Activated T-helper 2 cell treated with anti-CD3 and anti-CD28 coated beads, Interferon-gamma antibody, Interleukin-2, Interleukin-4, amounts not matched to agents 10 μg/mL and 5 μg/mL and 100 μg/mL, durations not matched to agents 14 hours and 24 hours and 36 hours (primary cell): ENCODE data around the gene SNRK. TPM values are rescaled to one million over a fixed set of nuclear protein-coding genes. Genes with fewer than 3 reads are reported as not detected.

Experiments used
- DNase-seq: peaks from one replicate; pipeline ENCODE4 v3.0.0; 2021; ENCODE audit warnings: low spot score
- H3K27ac Mint-ChIP-seq: one replicate; pipeline ENCODE4 v1.8.0; 2021; ENCODE audit warnings: mixed read lengths
- H3K27me3 Mint-ChIP-seq: one replicate; pipeline ENCODE4 v1.8.0; 2021; ENCODE audit warnings: low read depth, mixed read lengths
- H3K36me3 Mint-ChIP-seq: one replicate; pipeline ENCODE4 v1.8.0; 2021; ENCODE audit warnings: low read depth, mixed read lengths
- H3K4me1 Mint-ChIP-seq: one replicate; pipeline ENCODE4 v1.8.0; 2021; ENCODE audit warnings: low read depth, mixed read lengths
- H3K4me3 Mint-ChIP-seq: one replicate; pipeline ENCODE4 v1.8.0; 2021; ENCODE audit warnings: low read depth, mild to moderate bottlenecking, moderate library complexity, mixed read lengths
- H3K9me3 Mint-ChIP-seq: one replicate; pipeline ENCODE4 v1.8.0; 2021; ENCODE audit warnings: mixed read lengths
- intact Hi-C: fragments of 100-400 bp; cut with micrococcal nuclease; formaldehyde crosslinking; loops from one replicate; pipeline ENCODE4 v1.15.1; 2023
- total RNA-seq: library from RNA; stranded (reverse); gene quantifications from 2 replicates; pipeline ENCODE4 v1.2.3, GENCODE V29; 2022

SNRK gene
- total RNA-seq, 1 donor from 2014 or later, result 28.7 TPM

- no peaks in the 10 kb centered on the region for H3K9me3 Mint-ChIP-seq
- peaks cover 63% of the 10 kb centered on the region for H3K4me1 Mint-ChIP-seq
- H3K36me3 Mint-ChIP-seq, result peaks cover 24% of the 10 kb centered on the region
- no peak for DNase-seq
- no peaks in the 10 kb centered on the region for H3K27me3 Mint-ChIP-seq
- peak overlapping the region; percentile 18 for H3K27ac Mint-ChIP-seq
- intact Hi-C loops, result loop anchor here (5.0 to 10.0 kb wide), 2 partner anchors 327 to 394 kb away; partner anchors contain the start of genes ABHD5 and ANO10
- H3K4me3 Mint-ChIP-seq, result peak overlapping the region; percentile 32
These were observed 12.0 kb downstream of the SNRK start for GRCh38 chr3:43298292-43298691.

GRCh38 chr3:43298761-43299160 lies 12.4 kb downstream of the SNRK start:
- no peak for DNase-seq
- H3K9me3 Mint-ChIP-seq, result no peaks in the 10 kb centered on the region
- H3K36me3 Mint-ChIP-seq, result peaks cover 29% of the 10 kb centered on the region
- H3K27me3 Mint-ChIP-seq, result no peaks in the 10 kb centered on the region
- H3K4me3 Mint-ChIP-seq, result peak overlapping the region; percentile 32
- H3K4me1 Mint-ChIP-seq, result peaks cover 67% of the 10 kb centered on the region
- peak overlapping the region; percentile 18 for H3K27ac Mint-ChIP-seq
- intact Hi-C loops, result loop anchor here (5.0 to 10.0 kb wide), 2 partner anchors 326 to 394 kb away; partner anchors contain the start of genes ABHD5 and ANO10

- Mint-ChIP-seq H3K4me3 (peak overlapping the region; percentile 18), H3K27ac (no peak overlapping the region), H3K27me3 (no peaks in the 10 kb centered on the region), H3K4me1 (peaks cover 59% of the 10 kb centered on the region), H3K9me3 (no peaks in the 10 kb centered on the region), H3K36me3 (peaks cover 52% of the 10 kb centered on the region)
- no peak for DNase-seq
- intact Hi-C loops, result loop anchor here (2.0 kb wide), 1 partner anchor 15 kb away; the partner anchor contains the start of gene SNRK
These were observed 16.0 kb downstream of the SNRK start for GRCh38 chr3:43302116-43302880.

GRCh38 chr3:43304126-43304525 lies 17.8 kb downstream of the SNRK start:
- Mint-ChIP-seq H3K27me3 (no peaks in the 10 kb centered on the region), H3K4me1 (peaks cover 60% of the 10 kb centered on the region), H3K9me3 (no peaks in the 10 kb centered on the region), H3K4me3 (no peak overlapping the region), H3K27ac (no peak overlapping the region), H3K36me3 (peaks cover 64% of the 10 kb centered on the region)
- intact Hi-C loops, result no loop called here
- DNase-seq, result no peak

GRCh38 chr3:43307226-43307625 lies 20.9 kb downstream of the SNRK start:
- intact Hi-C loops, result no loop called here
- H3K36me3 Mint-ChIP-seq, result peaks cover 85% of the 10 kb centered on the region
- no peaks in the 10 kb centered on the region for H3K9me3 Mint-ChIP-seq
- H3K4me3 Mint-ChIP-seq, result no peak overlapping the region
- peaks cover 62% of the 10 kb centered on the region for H3K4me1 Mint-ChIP-seq
- DNase-seq, result no peak
- no peak overlapping the region for H3K27ac Mint-ChIP-seq
- no peaks in the 10 kb centered on the region for H3K27me3 Mint-ChIP-seq

- H3K9me3 Mint-ChIP-seq, result peaks cover 2% of the 10 kb centered on the region
- H3K4me3 Mint-ChIP-seq, result no peak overlapping the region
- no peak for DNase-seq
- H3K27me3 Mint-ChIP-seq, result no peaks in the 10 kb centered on the region
- intact Hi-C loops, result no loop called here
- H3K4me1 Mint-ChIP-seq, result peaks cover 58% of the 10 kb centered on the region
- peaks cover 86% of the 10 kb centered on the region for H3K36me3 Mint-ChIP-seq
- H3K27ac Mint-ChIP-seq, result peak overlapping the region; percentile 10
These were observed 21.3 kb downstream of the SNRK start for GRCh38 chr3:43307649-43308048.

GRCh38 chr3:43309372-43310305 lies 23.3 kb downstream of the SNRK start:
- Mint-ChIP-seq H3K4me1 (peaks cover 41% of the 10 kb centered on the region), H3K27ac (no peak overlapping the region), H3K4me3 (no peak overlapping the region), H3K36me3 (peaks cover 79% of the 10 kb centered on the region), H3K9me3 (peaks cover 5% of the 10 kb centered on the region), H3K27me3 (no peaks in the 10 kb centered on the region)
- DNase-seq, result no peak
- intact Hi-C loops, result no loop called here

- Mint-ChIP-seq H3K36me3 (peaks cover 63% of the 10 kb centered on the region), H3K4me1 (peaks cover 23% of the 10 kb centered on the region), H3K9me3 (peaks cover 5% of the 10 kb centered on the region), H3K27me3 (no peaks in the 10 kb centered on the region), H3K4me3 (no peak overlapping the region), H3K27ac (no peak overlapping the region)
- intact Hi-C loops, result no loop called here
- no peak for DNase-seq
These were observed 30.6 kb downstream of the SNRK start for GRCh38 chr3:43316783-43317460.

GRCh38 chr3:43317461-43318316 lies 31.3 kb downstream of the SNRK start:
- peaks cover 62% of the 10 kb centered on the region for H3K36me3 Mint-ChIP-seq
- H3K4me1 Mint-ChIP-seq, result peaks cover 23% of the 10 kb centered on the region
- DNase-seq, result no peak
- peaks cover 2% of the 10 kb centered on the region for H3K9me3 Mint-ChIP-seq
- intact Hi-C loops, result no loop called here
- H3K27me3 Mint-ChIP-seq, result no peaks in the 10 kb centered on the region
- H3K27ac Mint-ChIP-seq, result peak overlapping the region; percentile 22
- no peak overlapping the region for H3K4me3 Mint-ChIP-seq

- Mint-ChIP-seq H3K4me3 (no peak overlapping the region), H3K27ac (no peak overlapping the region), H3K9me3 (peaks cover 3% of the 10 kb centered on the region), H3K27me3 (no peaks in the 10 kb centered on the region), H3K36me3 (peaks cover 60% of the 10 kb centered on the region), H3K4me1 (peaks cover 24% of the 10 kb centered on the region)
- intact Hi-C loops, result no loop called here
- no peak for DNase-seq
These were observed 33.0 kb downstream of the SNRK start for GRCh38 chr3:43319376-43319775.

- Mint-ChIP-seq H3K4me3 (no peak overlapping the region), H3K27me3 (no peaks in the 10 kb centered on the region), H3K27ac (no peak overlapping the region), H3K9me3 (peaks cover 3% of the 10 kb centered on the region), H3K4me1 (peaks cover 24% of the 10 kb centered on the region), H3K36me3 (peaks cover 60% of the 10 kb centered on the region)
- intact Hi-C loops, result no loop called here
- DNase-seq, result no peak
These were observed 33.5 kb downstream of the SNRK start for GRCh38 chr3:43319794-43320193.

GRCh38 chr3:43320288-43320687 lies 33.9 kb downstream of the SNRK start:
- Mint-ChIP-seq H3K36me3 (peaks cover 61% of the 10 kb centered on the region), H3K9me3 (peaks cover 3% of the 10 kb centered on the region), H3K27ac (no peak overlapping the region), H3K27me3 (no peaks in the 10 kb centered on the region), H3K4me3 (no peak overlapping the region), H3K4me1 (peaks cover 26% of the 10 kb centered on the region)
- no peak for DNase-seq
- intact Hi-C loops, result no loop called here
